WTC11 (cell line): ENCODE results near the gene GRK6. TPM values are rescaled to one million over a fixed set of nuclear protein-coding genes. Genes with fewer than 3 reads are reported as not detected.

Source experiments
- ATAC-seq: fragments of 200-7000 bp; cut with Tn5 transposase; 2 replicates; pipeline ENCODE4 v1.10.0; 2021; ENCODE audit warnings: mild to moderate bottlenecking, moderate library complexity
- CTCF ChIA-PET: fragments of 300-600 bp; sonication (Branson Sonifier 250); formaldehyde crosslinking; loops from one replicate; lab custom pipeline; 2021; ENCODE audit warnings: antibody characterized with exemption; lab: Charles Lee
- POLR2A ChIA-PET: fragments of 350-600 bp; sonication (Branson Sonifier 250); formaldehyde crosslinking; loops from one replicate; lab custom pipeline; 2021; ENCODE audit warnings: antibody characterized with exemption; lab: Charles Lee
- DNase-seq: peaks from one replicate; pipeline ENCODE4 v3.0.0; 2021; ENCODE audit warnings: low spot score
- H3K27ac Mint-ChIP-seq: 2 replicates; pipeline ENCODE4 v1.8.0; 2021; ENCODE audit warnings: mixed read lengths
- H3K27me3 Mint-ChIP-seq: 2 replicates; pipeline ENCODE4 v1.8.0; 2021; ENCODE audit warnings: low read depth, mild to moderate bottlenecking, moderate library complexity, mixed read lengths
- H3K36me3 Mint-ChIP-seq: 2 replicates; pipeline ENCODE4 v1.8.0; 2021; ENCODE audit warnings: mixed read lengths
- H3K4me1 Mint-ChIP-seq: 2 replicates; pipeline ENCODE4 v1.8.0; 2022; ENCODE audit warnings: mixed read lengths
- H3K4me3 Mint-ChIP-seq: 2 replicates; pipeline ENCODE4 v1.8.0; 2021; ENCODE audit warnings: mild to moderate bottlenecking, moderate library complexity, mixed read lengths
- H3K9me3 Mint-ChIP-seq: 2 replicates; pipeline ENCODE4 v1.8.0; 2021; ENCODE audit warnings: mixed read lengths
- AFF4 ChIP-seq: sonication (generic); formaldehyde crosslinking; IDR thresholded peaks from 2 replicates; pipeline ENCODE4 v1.8.1; 2023; ENCODE audit warnings: mild to moderate bottlenecking, missing genetic modification reagents, borderline replicate concordance
- ARID4B ChIP-seq: sonication (generic); formaldehyde crosslinking; IDR thresholded peaks from 2 replicates; pipeline ENCODE4 v1.8.0; 2023; ENCODE audit warnings: missing genetic modification reagents, mild to moderate bottlenecking, borderline replicate concordance
- ATF1 ChIP-seq: sonication (generic); formaldehyde crosslinking; IDR thresholded peaks from 2 replicates; pipeline ENCODE4 v1.8.1; 2023; ENCODE audit warnings: mild to moderate bottlenecking, moderate library complexity, missing genetic modification reagents
- CREM ChIP-seq: sonication (generic); formaldehyde crosslinking; IDR thresholded peaks from 2 replicates; pipeline ENCODE4 v1.8.1; 2022; ENCODE audit warnings: mild to moderate bottlenecking, missing genetic modification reagents, moderate library complexity
- E2F4 ChIP-seq: sonication (generic); formaldehyde crosslinking; IDR thresholded peaks from 2 replicates; pipeline ENCODE4 v1.8.1; 2022; ENCODE audit warnings: low read depth, mild to moderate bottlenecking, moderate library complexity, missing genetic modification reagents, borderline replicate concordance
- FOXP1 ChIP-seq: sonication (generic); formaldehyde crosslinking; IDR thresholded peaks from 2 replicates; pipeline ENCODE4 v1.8.0; 2022; ENCODE audit warnings: missing genetic modification reagents, mild to moderate bottlenecking, moderate library complexity, borderline replicate concordance
- GTF2I ChIP-seq: fragments of 250-450 bp; sonication (Bioruptor Pico); conservative IDR thresholded peaks from 2 replicates; pipeline ENCODE4 v1.4.0; 2021; ENCODE audit warnings: mild to moderate bottlenecking
- IRF1 ChIP-seq: sonication (generic); formaldehyde crosslinking; IDR thresholded peaks from 2 replicates; pipeline ENCODE4 v1.8.0; 2023; ENCODE audit warnings: missing genetic modification reagents
- JAZF1 ChIP-seq: fragments of 250-450 bp; sonication (Bioruptor Pico); IDR thresholded peaks from 2 replicates; pipeline ENCODE4 v1.9.0; 2021; ENCODE audit warnings: moderate library complexity, mild to moderate bottlenecking, inconsistent platforms
- MAX ChIP-seq: sonication (generic); formaldehyde crosslinking; IDR thresholded peaks from 2 replicates; pipeline ENCODE4 v1.8.0; 2022; ENCODE audit warnings: mild to moderate bottlenecking, missing genetic modification reagents
- RELA ChIP-seq: sonication (generic); formaldehyde crosslinking; IDR thresholded peaks from 2 replicates; pipeline ENCODE4 v1.8.1; 2022; ENCODE audit warnings: missing genetic modification reagents, mild to moderate bottlenecking, borderline replicate concordance
- STAT6 ChIP-seq: sonication (generic); formaldehyde crosslinking; conservative IDR thresholded peaks from 2 replicates; pipeline ENCODE4 v1.8.1; 2023; ENCODE audit warnings: mild to moderate bottlenecking, low read depth, missing genetic modification reagents, moderate library complexity
- TEAD4 ChIP-seq: sonication (generic); formaldehyde crosslinking; IDR thresholded peaks from 2 replicates; pipeline ENCODE4 v1.8.0; 2022; ENCODE audit warnings: mild to moderate bottlenecking, missing genetic modification reagents
- USF2 ChIP-seq: sonication (generic); formaldehyde crosslinking; IDR thresholded peaks from 2 replicates; pipeline ENCODE4 v1.8.1; 2023; ENCODE audit warnings: mild to moderate bottlenecking, missing genetic modification reagents, moderate library complexity
- ZNF416 ChIP-seq: fragments of 250-450 bp; sonication (Bioruptor Pico); IDR thresholded peaks from 2 replicates; pipeline ENCODE4 v1.9.0; 2021; ENCODE audit warnings: mild to moderate bottlenecking, inconsistent platforms
- total RNA-seq: library from RNA; stranded (reverse); gene quantifications from 3 replicates; pipeline ENCODE4 v1.2.3, GENCODE V29; 2021

The GRK6 gene
- total RNA-seq, 1 experiment from 2014 or later, result 69.2 TPM

- TF ChIP-seq ARID4B (CRISPR knock-in tag) (no peak), USF2 (CRISPR knock-in tag) (no peak), MAX (CRISPR knock-in tag) (no peak), STAT6 (CRISPR knock-in tag) (no peak)
- TF ChIP-seq, all 79 proteins: peak for 0
Measured at GRCh38 chr5:177427919-177428573, 1.6 kb downstream of the GRK6 start (continued).

- H3K9me3 Mint-ChIP-seq, result no peaks in the 10 kb centered on the region
- CTCF ChIA-PET, result interaction anchor here (0.8 to 9.4 kb wide), 7 partner anchors 17 to 119 kb away, joined by 3 to 95 read pairs (median 8); partner anchors contain the start of gene PFN3
- DNase-seq (no peak), ATAC-seq (no peak)
- H3K27ac Mint-ChIP-seq, result no peak overlapping the region
- peaks cover 18% of the 10 kb centered on the region for H3K4me1 Mint-ChIP-seq
- peaks cover 3% of the 10 kb centered on the region for H3K36me3 Mint-ChIP-seq
- POLR2A ChIA-PET, result interaction anchor here (0.6 to 1.7 kb wide), 3 partner anchors 19 to 27 kb away, joined by 3 to 5 read pairs (median 3); no protein-coding TSS in a partner anchor
- H3K27me3 Mint-ChIP-seq, result peaks cover 5% of the 10 kb centered on the region
- H3K4me3 Mint-ChIP-seq, result no peak overlapping the region
- no peak for TF ChIP-seq ZNF416
- TF ChIP-seq GTF2I (CRISPR knock-in tag), result no peak
- no peak for TF ChIP-seq JAZF1 (CRISPR knock-in tag)
- no peak for TF ChIP-seq TEAD4 (CRISPR knock-in tag)
- no peak for TF ChIP-seq FOXP1
- no peak for TF ChIP-seq RELA (CRISPR knock-in tag)
- TF ChIP-seq IRF1 (CRISPR knock-in tag), result no peak
- TF ChIP-seq AFF4 (CRISPR knock-in tag), result no peak
- TF ChIP-seq ATF1, result no peak
- no peak for TF ChIP-seq E2F4 (CRISPR knock-in tag)
- TF ChIP-seq CREM (CRISPR knock-in tag), result no peak
Measured at GRCh38 chr5:177428574-177429217, 2.2 kb downstream of the GRK6 start.
